ENCODE measurements around the gene KRT79. TPM values are rescaled to one million over a fixed set of nuclear protein-coding genes. Genes with fewer than 3 reads are reported as not detected.

The KRT79 gene
- total RNA-seq, 1 donor from 2014 or later: not detected

- Mint-ChIP-seq H3K4me3 (no peak overlapping the region), H3K27ac (no peak overlapping the region), H3K9me3 (peaks cover 3% of the 10 kb centered on the region), H3K27me3 (ENCODE audit: low read depth) (peaks cover 70% of the 10 kb centered on the region), H3K36me3 (no peaks in the 10 kb centered on the region), H3K4me1 (peaks cover 7% of the 10 kb centered on the region)
- no peak for DNase-seq (ENCODE audit: low spot score in 2 of 2, unreplicated experiment in 2 of 2)
- TF ChIP-seq, protein P1, sequence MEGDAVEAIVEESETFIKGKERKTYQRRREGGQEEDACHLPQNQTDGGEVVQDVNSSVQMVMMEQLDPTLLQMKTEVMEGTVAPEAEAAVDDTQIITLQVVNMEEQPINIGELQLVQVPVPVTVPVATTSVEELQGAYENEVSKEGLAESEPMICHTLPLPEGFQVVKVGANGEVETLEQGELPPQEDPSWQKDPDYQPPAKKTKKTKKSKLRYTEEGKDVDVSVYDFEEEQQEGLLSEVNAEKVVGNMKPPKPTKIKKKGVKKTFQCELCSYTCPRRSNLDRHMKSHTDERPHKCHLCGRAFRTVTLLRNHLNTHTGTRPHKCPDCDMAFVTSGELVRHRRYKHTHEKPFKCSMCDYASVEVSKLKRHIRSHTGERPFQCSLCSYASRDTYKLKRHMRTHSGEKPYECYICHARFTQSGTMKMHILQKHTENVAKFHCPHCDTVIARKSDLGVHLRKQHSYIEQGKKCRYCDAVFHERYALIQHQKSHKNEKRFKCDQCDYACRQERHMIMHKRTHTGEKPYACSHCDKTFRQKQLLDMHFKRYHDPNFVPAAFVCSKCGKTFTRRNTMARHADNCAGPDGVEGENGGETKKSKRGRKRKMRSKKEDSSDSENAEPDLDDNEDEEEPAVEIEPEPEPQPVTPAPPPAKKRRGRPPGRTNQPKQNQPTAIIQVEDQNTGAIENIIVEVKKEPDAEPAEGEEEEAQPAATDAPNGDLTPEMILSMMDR (IDR thresholded peaks at IDR 0.05; ENCODE audit: unreplicated experiment): no peak
Measured at GRCh38 chr12:52789637-52790426, 44.3 kb downstream of the KRT79 start.

- TF ChIP-seq, protein P1 (IDR thresholded peaks at IDR 0.05; ENCODE audit: unreplicated experiment): no peak
- DNase-seq (ENCODE audit: low spot score in 2 of 2, unreplicated experiment in 2 of 2): no peak
- H3K4me1 Mint-ChIP-seq: peaks cover 7% of the 10 kb centered on the region
- H3K27me3 Mint-ChIP-seq (ENCODE audit: low read depth): peaks cover 68% of the 10 kb centered on the region
- peaks cover 3% of the 10 kb centered on the region for H3K9me3 Mint-ChIP-seq
- no peaks in the 10 kb centered on the region for H3K36me3 Mint-ChIP-seq
- no peak overlapping the region for H3K27ac Mint-ChIP-seq
- H3K4me3 Mint-ChIP-seq: no peak overlapping the region
Measured at GRCh38 chr12:52788876-52789636, 45.1 kb downstream of the KRT79 start.

DNA sequence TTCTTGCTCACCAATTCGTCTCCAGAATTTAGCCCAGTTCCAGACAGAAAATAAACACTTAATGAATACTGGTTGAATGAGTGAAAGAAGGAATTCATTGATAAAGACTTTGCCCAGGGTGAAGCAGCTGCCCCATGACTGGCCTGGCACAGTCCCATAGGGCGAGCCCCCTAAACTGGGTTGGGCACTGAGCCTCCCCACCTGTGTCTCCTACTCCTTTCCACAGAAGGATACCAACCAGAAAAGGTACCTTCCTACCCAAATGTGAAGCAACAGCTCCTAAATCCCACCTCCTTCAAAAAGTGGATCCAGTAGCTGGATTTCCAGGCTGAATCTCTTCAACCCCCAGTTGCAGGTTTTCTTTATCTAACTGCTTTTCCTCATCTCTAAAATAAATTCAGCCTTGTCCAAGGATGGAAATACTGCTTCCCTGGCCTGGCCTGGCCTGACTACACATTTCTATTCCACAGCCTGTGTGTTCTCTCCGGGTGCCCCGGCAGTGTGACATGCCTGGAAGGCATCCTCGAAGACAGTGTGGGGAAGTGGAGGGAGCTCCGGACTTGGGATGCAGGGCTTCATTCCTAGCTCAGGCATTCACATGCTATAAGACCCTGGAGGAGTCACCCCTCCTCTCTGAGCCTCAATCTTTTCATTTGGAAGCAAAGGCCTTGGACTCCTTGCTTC is 45.8 kb downstream of the KRT79 start:
- H3K36me3 Mint-ChIP-seq: no peaks in the 10 kb centered on the region
- peaks cover 69% of the 10 kb centered on the region for H3K27me3 Mint-ChIP-seq (ENCODE audit: low read depth)
- H3K27ac Mint-ChIP-seq: no peak overlapping the region
- peaks cover 7% of the 10 kb centered on the region for H3K4me1 Mint-ChIP-seq
- TF ChIP-seq, protein P1 (IDR thresholded peaks at IDR 0.05; ENCODE audit: unreplicated experiment): no peak
- H3K4me3 Mint-ChIP-seq: no peak overlapping the region
- DNase-seq (ENCODE audit: low spot score in 2 of 2, unreplicated experiment in 2 of 2): no peak
- H3K9me3 Mint-ChIP-seq: peaks cover 3% of the 10 kb centered on the region

DNA sequence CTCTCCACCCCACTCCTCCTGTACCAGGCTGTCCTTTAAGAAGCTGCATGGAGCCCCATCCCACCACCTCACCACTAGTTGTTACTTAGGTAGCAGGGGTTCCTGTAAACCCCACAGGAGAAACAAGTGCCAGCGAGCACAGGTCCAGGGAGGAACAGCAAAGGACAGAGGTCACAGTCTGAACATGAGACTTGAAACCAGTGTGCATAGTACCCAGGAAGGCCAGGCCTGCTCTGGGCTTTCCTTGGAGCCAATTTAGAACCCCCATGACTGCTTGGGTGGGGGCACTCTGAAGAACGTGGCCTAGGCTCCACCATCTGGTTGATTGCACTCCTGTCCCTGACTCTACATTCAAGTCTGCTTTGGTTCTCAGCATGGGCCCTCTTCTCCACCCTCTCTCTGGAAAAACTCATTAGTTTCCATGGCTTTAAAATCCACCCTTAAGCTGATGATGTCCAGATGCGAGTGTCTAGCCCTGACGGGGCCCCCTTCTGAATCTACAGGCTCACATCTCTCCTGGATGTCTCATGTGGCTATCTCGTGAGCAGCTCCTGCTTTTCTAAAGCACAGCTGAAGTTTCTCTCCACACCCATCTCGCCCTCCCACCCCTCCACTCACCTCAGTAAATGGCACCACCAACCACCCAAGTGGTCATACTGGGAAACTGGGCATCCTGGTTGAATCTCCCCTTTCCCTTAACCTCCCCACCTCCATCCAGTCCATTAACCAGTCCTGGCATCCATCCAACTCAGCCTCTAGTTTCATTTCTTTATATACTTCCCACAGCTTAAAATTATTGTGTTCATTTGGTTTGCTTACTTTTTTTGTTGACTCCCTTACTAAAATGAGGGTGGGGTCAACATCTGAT is 46.6 kb downstream of the KRT79 start:
- TF ChIP-seq, protein P1 (IDR thresholded peaks at IDR 0.05; ENCODE audit: unreplicated experiment): no peak
- Mint-ChIP-seq H3K27ac (no peak overlapping the region), H3K4me1 (peaks cover 7% of the 10 kb centered on the region), H3K9me3 (peaks cover 3% of the 10 kb centered on the region), H3K27me3 (ENCODE audit: low read depth) (peaks cover 65% of the 10 kb centered on the region), H3K36me3 (no peaks in the 10 kb centered on the region), H3K4me3 (no peak overlapping the region)
- no peak for DNase-seq (ENCODE audit: low spot score in 2 of 2, unreplicated experiment in 2 of 2)

DNA sequence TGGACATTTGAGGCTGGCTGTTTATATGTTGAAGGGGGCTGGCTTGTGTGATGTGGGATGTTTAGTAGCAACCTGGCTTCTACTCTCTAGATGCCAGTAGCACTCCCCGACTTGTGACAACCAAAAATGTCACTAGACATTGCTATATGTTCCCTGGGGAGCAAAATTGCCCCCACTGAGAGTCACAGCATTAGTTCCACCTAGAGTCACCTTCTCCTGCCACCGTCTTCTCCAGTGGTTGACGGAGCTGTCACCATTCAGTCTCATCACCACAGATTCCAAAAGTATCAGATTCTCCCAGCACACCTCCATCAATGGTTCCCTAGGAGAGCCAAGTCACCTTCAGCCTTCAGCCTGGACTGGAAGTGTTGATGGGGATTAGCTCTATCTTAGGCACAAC is 49.2 kb downstream of the KRT79 start:
- Mint-ChIP-seq H3K27me3 (ENCODE audit: low read depth) (peaks cover 68% of the 10 kb centered on the region), H3K4me1 (peaks cover 7% of the 10 kb centered on the region), H3K27ac (no peak overlapping the region), H3K36me3 (no peaks in the 10 kb centered on the region), H3K9me3 (peaks cover 3% of the 10 kb centered on the region), H3K4me3 (no peak overlapping the region)
- TF ChIP-seq, protein P1 (IDR thresholded peaks at IDR 0.05; ENCODE audit: unreplicated experiment): no peak
- DNase-seq (ENCODE audit: low spot score in 2 of 2, unreplicated experiment in 2 of 2): no peak
